HG03097 (cell line): ENCODE measurements around the gene DPF3.

Source experiments
- ATAC-seq: cut with Tn5 transposase; IDR thresholded peaks from one replicate; pipeline ENCODE4 v1.9.1; 2021; ENCODE audit not compliant: unreplicated experiment, low FRiP score

Gene DPF3

GRCh38 chr14:72699443-72699842 lies 194.5 kb downstream of the DPF3 start:
- no peak for ATAC-seq

- no peak for ATAC-seq
Observed at GRCh38 chr14:72692696-72693095, 201.2 kb downstream of the DPF3 start.

- ATAC-seq = no peak
Observed at GRCh38 chr14:72690324-72690723, 203.6 kb downstream of the DPF3 start.

- ATAC-seq = no peak
Observed at GRCh38 chr14:72688990-72689671, 204.8 kb downstream of the DPF3 start.

GRCh38 chr14:72686832-72687231 lies 207.1 kb downstream of the DPF3 start:
- ATAC-seq = no peak

GRCh38 chr14:72686101-72686500 lies 207.8 kb downstream of the DPF3 start:
- no peak for ATAC-seq

GRCh38 chr14:72685456-72685855 lies 208.4 kb downstream of the DPF3 start:
- no peak for ATAC-seq

- ATAC-seq = no peak
Observed at GRCh38 chr14:72683787-72684186, 210.1 kb downstream of the DPF3 start.

GRCh38 chr14:72682188-72682587 lies 211.7 kb downstream of the DPF3 start:
- no peak for ATAC-seq

GRCh38 chr14:72680853-72681640 lies 212.9 kb downstream of the DPF3 start:
- ATAC-seq = no peak

- no peak for ATAC-seq
Observed at GRCh38 chr14:72679536-72680151, 214.3 kb downstream of the DPF3 start.

GRCh38 chr14:72679141-72679535 lies 214.8 kb downstream of the DPF3 start:
- ATAC-seq = no peak

- ATAC-seq = no peak
Observed at GRCh38 chr14:72678356-72678755, 215.5 kb downstream of the DPF3 start.

GRCh38 chr14:72677664-72678063 lies 216.2 kb downstream of the DPF3 start:
- no peak for ATAC-seq

- no peak for ATAC-seq
Observed at GRCh38 chr14:72675126-72675525, 218.8 kb downstream of the DPF3 start.

- ATAC-seq = no peak
Observed at GRCh38 chr14:72673179-72673578, 220.7 kb downstream of the DPF3 start.

GRCh38 chr14:72666610-72667009 lies 227.3 kb downstream of the DPF3 start:
- ATAC-seq = no peak

GRCh38 chr14:72665259-72665658 lies 228.6 kb downstream of the DPF3 start:
- no peak for ATAC-seq

GRCh38 chr14:72664651-72665050 lies 229.2 kb downstream of the DPF3 start:
- ATAC-seq = no peak

GRCh38 chr14:72663956-72664650 lies 229.8 kb downstream of the DPF3 start:
- ATAC-seq = no peak

- ATAC-seq = no peak
Observed at GRCh38 chr14:72663076-72663487, 230.8 kb downstream of the DPF3 start.
